PC-3 (cell line): ENCODE results near the gene PARVA. TPM values are rescaled to one million over a fixed set of nuclear protein-coding genes. Genes with fewer than 3 reads are reported as not detected.

Experiments used
- ATAC-seq: fragments of 200-7000 bp; cut with Tn5 transposase; 2 replicates; pipeline ENCODE4 v1.9.1; 2020; ENCODE audit warnings: mild to moderate bottlenecking, moderate library complexity
- BruUV-seq: library from RNA; stranded (reverse); fragments of 400-500 nt; replicated peaks from 2 replicates; lab custom pipeline; 2021; lab: Mats Ljungman, UMichigan
- CTCF ChIA-PET: fragments of 300-600 bp; sonication (Branson Sonifier 250); formaldehyde crosslinking; loops from one replicate; lab custom pipeline; 2022; ENCODE audit warnings: antibody characterized with exemption; lab: Charles Lee
- POLR2A ChIA-PET: fragments of 300-600 bp; sonication (Branson Sonifier 250); formaldehyde crosslinking; loops from one replicate; lab custom pipeline; 2022; ENCODE audit warnings: antibody characterized with exemption; ENCODE audit not compliant: unreplicated experiment; lab: Charles Lee
- DNase-seq: peaks from one replicate; pipeline ENCODE4 v3.0.0-alpha.2; 2015
- H2AFZ ChIP-seq: fragments of 300-600 bp; sonication (generic); 2 replicates; pipeline ENCODE4 v1.6.0; 2016; ENCODE audit warnings: antibody characterized with exemption, low read length
- H3F3A ChIP-seq: fragments of 300-600 bp; sonication (generic); one replicate; pipeline ENCODE4 v1.6.0; 2017; ENCODE audit warnings: antibody characterized with exemption, low read length, control low read depth, mild to moderate bottlenecking; ENCODE audit not compliant: unreplicated experiment
- H3K27ac ChIP-seq: fragments of 300-600 bp; sonication (generic); 2 replicates; pipeline ENCODE4 v1.5.1; 2016; ENCODE audit warnings: mild to moderate bottlenecking, low read length
- H3K27me3 ChIP-seq: fragments of 300-600 bp; sonication (generic); 2 replicates; pipeline ENCODE4 v1.6.1; 2016; ENCODE audit warnings: low read length, mixed read lengths
- H3K36me3 ChIP-seq: fragments of 300-600 bp; sonication (generic); 2 replicates; pipeline ENCODE4 v1.6.1; 2016; ENCODE audit warnings: low read depth, mixed run types, low read length, mixed read lengths
- H3K4me1 ChIP-seq: fragments of 300-600 bp; sonication (generic); 2 replicates; pipeline ENCODE4 v1.5.1; 2016; ENCODE audit warnings: low read length; ENCODE audit not compliant: insufficient read depth
- H3K4me2 ChIP-seq: fragments of 300-600 bp; sonication (generic); 2 replicates; pipeline ENCODE4 v1.6.0; 2016; ENCODE audit warnings: low read length
- H3K4me3 ChIP-seq: fragments of 300-600 bp; sonication (generic); 2 replicates; pipeline ENCODE4 v1.5.1; 2016; ENCODE audit warnings: mild to moderate bottlenecking, low read length, mixed read lengths
- H3K79me2 ChIP-seq: fragments of 300-600 bp; sonication (generic); 2 replicates; pipeline ENCODE4 v1.6.1; 2017; ENCODE audit warnings: low read length, mixed read lengths
- H3K9ac ChIP-seq: fragments of 300-600 bp; sonication (generic); 2 replicates; pipeline ENCODE4 v1.6.0; 2016; ENCODE audit warnings: mild to moderate bottlenecking, low read length
- H3K9me2 ChIP-seq: fragments of 300-600 bp; sonication (generic); replicated peaks from 2 replicates; pipeline ENCODE4 v1.6.1; 2016; ENCODE audit warnings: mixed run types, low read length, mixed read lengths
- H3K9me3 ChIP-seq: fragments of 300-600 bp; sonication (generic); 2 replicates; pipeline ENCODE4 v1.6.1; 2016; ENCODE audit warnings: low read length, mixed read lengths
- H4K20me1 ChIP-seq: fragments of 300-600 bp; sonication (generic); 2 replicates; pipeline ENCODE4 v1.6.1; 2016; ENCODE audit warnings: low read length, mixed read lengths
- EZH2 ChIP-seq: fragments of 300-600 bp; sonication (generic); IDR thresholded peaks from one replicate; pipeline ENCODE4 v1.6.1; 2017; ENCODE audit warnings: antibody characterized with exemption, mild to moderate bottlenecking, low read length; ENCODE audit not compliant: unreplicated experiment
- EZH2phosphoT487 ChIP-seq: fragments of 300-600 bp; sonication (generic); IDR thresholded peaks from 2 replicates; pipeline ENCODE4 v1.6.1; 2018; ENCODE audit warnings: mild to moderate bottlenecking, antibody characterized with exemption, low read length, borderline replicate concordance
- intact Hi-C: fragments of 100-400 bp; cut with micrococcal nuclease; formaldehyde crosslinking; loops from 2 replicates; pipeline ENCODE4 v1.9.0; 2023
- total RNA-seq: library from RNA; depleted of rRNA; stranded (reverse); fragments of >200 nt; gene quantifications from 2 replicates; pipeline ENCODE4 v1.2.3, GENCODE V29; 2014
- TF ChIP-seq, protein P1 (sequence below): fragments of 300-600 bp; sonication (generic); conservative IDR thresholded peaks from 2 replicates; pipeline ENCODE4 v1.5.1; 2017; ENCODE audit warnings: antibody characterized with exemption, low read depth, mild to moderate bottlenecking, low read length

PARVA gene
- total RNA-seq, 1 experiment from 2014 or later, result 13.5 TPM

DNA sequence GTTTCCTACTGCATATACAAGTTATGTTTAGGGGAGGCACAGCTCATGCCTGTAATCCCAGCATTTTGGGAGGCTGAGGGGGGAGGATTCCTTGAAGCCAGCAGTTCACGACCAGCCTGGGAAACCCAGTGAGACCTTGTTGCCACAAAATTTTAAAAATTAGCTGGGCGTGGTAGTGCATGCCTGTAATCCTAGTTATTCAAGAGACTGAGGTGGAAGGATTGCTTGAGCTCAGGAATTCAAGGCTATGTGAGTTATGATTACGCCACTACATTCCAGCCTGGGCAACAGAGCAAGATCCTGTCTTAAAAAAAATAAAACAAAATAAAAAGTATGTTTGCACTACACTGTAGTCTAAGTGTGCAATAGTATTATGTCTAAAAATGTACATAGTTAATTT, 188.0 kb downstream of the PARVA start:
- POLR2A ChIA-PET, result interaction anchor here (0.6 kb wide), 1 partner anchor 87 kb away, joined by 14 read pairs; no protein-coding TSS in a partner anchor
- ATAC-seq, result no peak
- CTCF ChIA-PET, result no interaction called here

DNA sequence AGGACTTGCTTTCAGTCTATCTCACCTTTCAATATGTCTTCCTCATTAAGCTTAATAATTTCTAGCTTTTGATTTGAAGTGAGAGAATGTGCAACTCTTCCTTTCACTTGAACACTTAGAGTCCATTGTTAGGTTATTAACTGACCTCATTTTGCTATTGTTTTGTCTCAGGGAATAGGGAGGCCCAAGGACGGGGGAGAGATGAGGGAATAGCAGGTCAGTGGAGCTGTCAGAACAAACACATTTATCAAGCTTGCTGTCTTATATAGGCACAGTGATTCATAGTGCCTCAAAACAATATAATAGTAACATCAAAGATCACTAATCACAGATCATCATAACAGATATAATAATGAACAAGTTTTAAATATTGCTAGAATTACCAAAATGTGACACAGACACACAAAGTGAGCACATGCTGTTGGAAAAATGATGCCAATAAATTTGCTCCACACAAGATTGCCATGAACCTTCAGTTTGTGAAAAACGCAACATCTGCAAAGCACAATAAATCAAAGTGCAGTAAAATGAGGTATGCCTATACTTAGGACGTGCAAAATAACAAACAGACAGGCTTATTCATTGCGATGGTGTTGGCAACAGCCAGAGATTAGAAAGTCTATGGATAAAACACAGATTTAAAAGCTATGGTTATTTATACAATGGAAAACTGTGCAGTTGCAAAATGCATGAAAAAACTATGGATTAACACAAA, 190.5 kb downstream of the PARVA start:
- H3K4me3 ChIP-seq, result no peak overlapping the region
- H3K79me2 ChIP-seq, result no peaks in the 10 kb centered on the region
- POLR2A ChIA-PET, result no interaction called here
- H3K9me2 ChIP-seq, result no peaks in the 10 kb centered on the region
- H3K9me3 ChIP-seq, result no peaks in the 10 kb centered on the region
- H3K27ac ChIP-seq, result no peak overlapping the region
- no peaks in the 10 kb centered on the region for H3F3A ChIP-seq
- intact Hi-C loops, result no loop called here
- no peak for DNase-seq
- H2AFZ ChIP-seq, result no peak overlapping the region
- no peaks in the 10 kb centered on the region for H3K27me3 ChIP-seq
- ATAC-seq, result no peak
- H3K9ac ChIP-seq, result no peak overlapping the region
- no peaks in the 10 kb centered on the region for H3K4me1 ChIP-seq
- BruUV-seq, result no TSS peak
- CTCF ChIA-PET, result no interaction called here
- H3K36me3 ChIP-seq, result no peaks in the 10 kb centered on the region
- no peaks in the 10 kb centered on the region for H4K20me1 ChIP-seq
- TF ChIP-seq EZH2, result no peak
- TF ChIP-seq, protein P1, sequence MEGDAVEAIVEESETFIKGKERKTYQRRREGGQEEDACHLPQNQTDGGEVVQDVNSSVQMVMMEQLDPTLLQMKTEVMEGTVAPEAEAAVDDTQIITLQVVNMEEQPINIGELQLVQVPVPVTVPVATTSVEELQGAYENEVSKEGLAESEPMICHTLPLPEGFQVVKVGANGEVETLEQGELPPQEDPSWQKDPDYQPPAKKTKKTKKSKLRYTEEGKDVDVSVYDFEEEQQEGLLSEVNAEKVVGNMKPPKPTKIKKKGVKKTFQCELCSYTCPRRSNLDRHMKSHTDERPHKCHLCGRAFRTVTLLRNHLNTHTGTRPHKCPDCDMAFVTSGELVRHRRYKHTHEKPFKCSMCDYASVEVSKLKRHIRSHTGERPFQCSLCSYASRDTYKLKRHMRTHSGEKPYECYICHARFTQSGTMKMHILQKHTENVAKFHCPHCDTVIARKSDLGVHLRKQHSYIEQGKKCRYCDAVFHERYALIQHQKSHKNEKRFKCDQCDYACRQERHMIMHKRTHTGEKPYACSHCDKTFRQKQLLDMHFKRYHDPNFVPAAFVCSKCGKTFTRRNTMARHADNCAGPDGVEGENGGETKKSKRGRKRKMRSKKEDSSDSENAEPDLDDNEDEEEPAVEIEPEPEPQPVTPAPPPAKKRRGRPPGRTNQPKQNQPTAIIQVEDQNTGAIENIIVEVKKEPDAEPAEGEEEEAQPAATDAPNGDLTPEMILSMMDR, result no peak
- no peak for TF ChIP-seq EZH2phosphoT487
- no peak overlapping the region for H3K4me2 ChIP-seq

More for the DNA sequence above, 188.0 kb downstream of the PARVA start:
- Histone ChIP-seq H4K20me1 (no peaks in the 10 kb centered on the region), H3K9me2 (no peaks in the 10 kb centered on the region), H3F3A (no peaks in the 10 kb centered on the region), H3K9ac (no peak overlapping the region), H3K4me1 (no peaks in the 10 kb centered on the region), H3K27ac (no peak overlapping the region), H3K4me3 (no peak overlapping the region), H3K9me3 (no peaks in the 10 kb centered on the region), H3K4me2 (no peak overlapping the region), H3K27me3 (no peaks in the 10 kb centered on the region), H3K79me2 (no peaks in the 10 kb centered on the region), H3K36me3 (no peaks in the 10 kb centered on the region), H2AFZ (no peak overlapping the region)
- intact Hi-C loops, result no loop called here
- DNase-seq, result no peak
- BruUV-seq, result no TSS peak
- TF ChIP-seq, protein P1, result no peak
- TF ChIP-seq EZH2phosphoT487, result no peak
- TF ChIP-seq EZH2, result no peak
